Astrocyte (in vitro differentiated cells and primary cell): Measurements from ENCODE around the gene ACTN4. TPM values are rescaled to one million over a fixed set of nuclear protein-coding genes. Genes with fewer than 3 reads are reported as not detected.

ENCODE experiments used
- DNase-seq: peaks from one replicate; pipeline ENCODE4 v3.0.0-alpha.2; 2010; ENCODE audit warnings: low read depth
- FAIRE-seq: peaks from 2 replicates; lab custom pipeline; 2011; peaks lifted over from hg19 to GRCh38; lab: Jason Lieb, UNC
- H2AFZ ChIP-seq: 2 replicates; pipeline ENCODE4 v1.6.0; 2012; ENCODE audit warnings: low read depth, low read length, inconsistent platforms
- H3K27ac ChIP-seq: 2 replicates; pipeline ENCODE4 v1.5.1; 2011; ENCODE audit warnings: low read depth, low read length, inconsistent platforms
- H3K27me3 ChIP-seq: 2 replicates; pipeline ENCODE4 v1.6.0; 2011; ENCODE audit warnings: low read length, inconsistent platforms; ENCODE audit not compliant: insufficient read depth
- H3K36me3 ChIP-seq: 2 replicates; pipeline ENCODE4 v1.5.1; 2011; ENCODE audit warnings: low read length, inconsistent platforms; ENCODE audit not compliant: insufficient read depth
- H3K4me1 ChIP-seq: 2 replicates; pipeline ENCODE4 v1.5.1; 2011; ENCODE audit warnings: low read length, inconsistent platforms; ENCODE audit not compliant: insufficient read depth
- H3K4me2 ChIP-seq: 2 replicates; pipeline ENCODE4 v1.6.0; 2012; ENCODE audit warnings: low read length, inconsistent platforms
- H3K4me3 ChIP-seq: 2 replicates; pipeline ENCODE4 v1.5.1; 2011; ENCODE audit warnings: low read depth, mild to moderate bottlenecking, low read length, inconsistent platforms; ENCODE audit not compliant: insufficient read depth
- H3K79me2 ChIP-seq: 2 replicates; pipeline ENCODE4 v1.6.0; 2012; ENCODE audit warnings: mild to moderate bottlenecking, low read length, inconsistent platforms; ENCODE audit not compliant: insufficient read depth
- H3K9ac ChIP-seq: 2 replicates; pipeline ENCODE4 v1.6.0; 2012; ENCODE audit warnings: mild to moderate bottlenecking, low read length, inconsistent platforms
- H3K9me3 ChIP-seq: 2 replicates; pipeline ENCODE4 v1.5.1; 2012; ENCODE audit warnings: low read depth, mild to moderate bottlenecking, low read length, inconsistent platforms; ENCODE audit not compliant: insufficient read depth
- H4K20me1 ChIP-seq: 2 replicates; pipeline ENCODE4 v1.6.0; 2012; ENCODE audit warnings: low read length, inconsistent platforms; ENCODE audit not compliant: insufficient read depth
- H3K27ac Mint-ChIP-seq: one replicate; pipeline ENCODE4 v1.8.0; 2021; ENCODE audit warnings: mild to moderate bottlenecking, mixed read lengths; ENCODE audit not compliant: unreplicated experiment
- H3K27me3 Mint-ChIP-seq: one replicate; pipeline ENCODE4 v1.8.0; 2021; ENCODE audit warnings: low read depth, mixed read lengths; ENCODE audit not compliant: unreplicated experiment
- H3K36me3 Mint-ChIP-seq: one replicate; pipeline ENCODE4 v1.8.0; 2021; ENCODE audit warnings: low read depth, mixed read lengths; ENCODE audit not compliant: unreplicated experiment
- H3K4me1 Mint-ChIP-seq: one replicate; pipeline ENCODE4 v1.8.0; 2021; ENCODE audit warnings: low read depth, mixed read lengths; ENCODE audit not compliant: unreplicated experiment
- H3K4me3 Mint-ChIP-seq: one replicate; pipeline ENCODE4 v1.8.0; 2021; ENCODE audit warnings: mild to moderate bottlenecking, moderate library complexity, mixed read lengths; ENCODE audit not compliant: unreplicated experiment
- H3K9me3 Mint-ChIP-seq: one replicate; pipeline ENCODE4 v1.8.0; 2021; ENCODE audit warnings: mild to moderate bottlenecking, mixed read lengths; ENCODE audit not compliant: unreplicated experiment
- EZH2 ChIP-seq: IDR thresholded peaks from 2 replicates; pipeline ENCODE4 v1.6.1; 2012; ENCODE audit warnings: mild to moderate bottlenecking, low read length, inconsistent platforms; ENCODE audit not compliant: insufficient read depth
- total RNA-seq: library from RNA; stranded (reverse); gene quantifications from 2 replicates; pipeline ENCODE4 v1.2.1, GENCODE V29; 2021
- TF ChIP-seq, protein P1 (sequence below): IDR thresholded peaks from 2 replicates; pipeline ENCODE4 v1.5.1; 2011; ENCODE audit warnings: low read depth, mild to moderate bottlenecking, inconsistent platforms, low read length, moderate library complexity; ENCODE audit not compliant: insufficient read depth

ACTN4 gene
- total RNA-seq, 1 donor from 2014 or later = 879 TPM

- Mint-ChIP-seq H3K4me1 (no peaks in the 10 kb centered on the region), H3K4me3 (no peak within 1 kb of the TSS), H3K27me3 (peaks cover 10% of the 10 kb centered on the region), H3K27ac (no peak within 1 kb of the TSS), H3K36me3 (no peaks in the 10 kb centered on the region), H3K9me3 (peaks cover 3% of the 10 kb centered on the region)
- DNase-seq (no peak), FAIRE-seq (no peak)
- Histone ChIP-seq H3K4me1 (no peaks in the 10 kb centered on the region), H3K79me2 (no peaks in the 10 kb centered on the region), H3K4me3 (no peak within 1 kb of the TSS), H3K9me3 (no peaks in the 10 kb centered on the region), H3K36me3 (no peaks in the 10 kb centered on the region), H4K20me1 (no peaks in the 10 kb centered on the region), H3K4me2 (no peak within 1 kb of the TSS), H3K27me3 (no peaks in the 10 kb centered on the region), H3K27ac (no peak within 1 kb of the TSS), H3K9ac (no peak within 1 kb of the TSS), H2AFZ (no peak within 1 kb of the TSS)
- TF ChIP-seq, protein P1, sequence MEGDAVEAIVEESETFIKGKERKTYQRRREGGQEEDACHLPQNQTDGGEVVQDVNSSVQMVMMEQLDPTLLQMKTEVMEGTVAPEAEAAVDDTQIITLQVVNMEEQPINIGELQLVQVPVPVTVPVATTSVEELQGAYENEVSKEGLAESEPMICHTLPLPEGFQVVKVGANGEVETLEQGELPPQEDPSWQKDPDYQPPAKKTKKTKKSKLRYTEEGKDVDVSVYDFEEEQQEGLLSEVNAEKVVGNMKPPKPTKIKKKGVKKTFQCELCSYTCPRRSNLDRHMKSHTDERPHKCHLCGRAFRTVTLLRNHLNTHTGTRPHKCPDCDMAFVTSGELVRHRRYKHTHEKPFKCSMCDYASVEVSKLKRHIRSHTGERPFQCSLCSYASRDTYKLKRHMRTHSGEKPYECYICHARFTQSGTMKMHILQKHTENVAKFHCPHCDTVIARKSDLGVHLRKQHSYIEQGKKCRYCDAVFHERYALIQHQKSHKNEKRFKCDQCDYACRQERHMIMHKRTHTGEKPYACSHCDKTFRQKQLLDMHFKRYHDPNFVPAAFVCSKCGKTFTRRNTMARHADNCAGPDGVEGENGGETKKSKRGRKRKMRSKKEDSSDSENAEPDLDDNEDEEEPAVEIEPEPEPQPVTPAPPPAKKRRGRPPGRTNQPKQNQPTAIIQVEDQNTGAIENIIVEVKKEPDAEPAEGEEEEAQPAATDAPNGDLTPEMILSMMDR = no peak
- TF ChIP-seq EZH2 = no peak
These were observed 126.2 kb downstream of the ACTN4 start, which contains the start of gene LGALS7 for GRCh38 chr19:38773469-38774177. Gene LGALS7, minus strand, starts transcription at chr19:38773517. Its CDS starts 25 bp downstream, at chr19:38773492.

DNA sequence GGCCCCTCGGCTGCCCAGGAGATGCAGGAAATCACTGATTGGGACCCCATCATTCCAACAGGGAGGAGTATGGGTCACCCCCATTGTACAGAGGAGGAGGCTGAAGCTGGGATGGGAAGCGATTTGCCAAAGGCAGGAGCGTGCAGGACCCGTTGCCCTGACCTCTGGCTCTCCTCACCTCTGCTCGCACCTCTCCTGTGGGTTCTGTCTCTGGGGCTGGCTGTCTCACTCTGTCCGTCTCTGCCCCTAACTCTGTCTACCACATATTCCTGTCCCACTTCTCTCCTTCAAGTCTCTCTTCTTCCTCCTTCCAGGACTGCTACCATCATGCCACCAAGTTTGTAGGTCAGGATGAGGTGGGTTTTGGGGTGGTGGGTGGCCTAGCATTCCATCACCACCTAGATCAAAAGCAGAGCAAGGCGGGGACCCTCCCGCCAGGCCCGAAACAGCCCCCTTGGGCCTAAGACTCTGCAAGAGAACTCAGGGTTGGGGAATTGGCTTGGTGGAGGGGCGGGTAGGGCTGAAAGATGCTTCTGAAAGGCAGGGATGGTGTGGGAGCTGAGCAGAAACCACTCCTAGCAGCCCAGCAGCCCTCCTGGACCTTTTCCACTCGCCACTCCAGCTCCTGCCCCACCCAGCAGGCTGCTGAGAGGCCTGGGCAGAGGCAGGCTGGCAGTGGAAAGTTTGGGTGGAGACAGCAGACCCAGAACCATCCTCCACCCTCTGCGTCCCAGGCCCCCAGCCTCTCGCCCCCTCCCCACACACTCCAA, 126.9 kb downstream of the ACTN4 start:
- Mint-ChIP-seq H3K9me3 (peaks cover 1% of the 10 kb centered on the region), H3K4me3 (no peak overlapping the region)
- FAIRE-seq = no peak

More for the DNA sequence above, 126.9 kb downstream of the ACTN4 start:
- H3K36me3 Mint-ChIP-seq = no peaks in the 10 kb centered on the region
- no peak overlapping the region for H3K27ac Mint-ChIP-seq
- H3K4me2 ChIP-seq = no peak overlapping the region
- no peaks in the 10 kb centered on the region for H4K20me1 ChIP-seq
- no peak overlapping the region for H3K9ac ChIP-seq
- no peaks in the 10 kb centered on the region for H3K4me1 Mint-ChIP-seq
- H3K79me2 ChIP-seq = no peaks in the 10 kb centered on the region
- TF ChIP-seq, protein P1 = no peak
- TF ChIP-seq EZH2 = no peak
- H3K4me3 ChIP-seq = no peak overlapping the region
- H3K27me3 Mint-ChIP-seq = peaks cover 10% of the 10 kb centered on the region
- H3K27ac ChIP-seq = no peak overlapping the region
- no peaks in the 10 kb centered on the region for H3K9me3 ChIP-seq
- no peaks in the 10 kb centered on the region for H3K4me1 ChIP-seq
- no peak for DNase-seq
- H3K27me3 ChIP-seq = no peaks in the 10 kb centered on the region
- no peaks in the 10 kb centered on the region for H3K36me3 ChIP-seq
- no peak overlapping the region for H2AFZ ChIP-seq
